Transverse colon (tissue), 4 donors: ENCODE data around the gene MCM9. TPM values are rescaled to one million over a fixed set of nuclear protein-coding genes. Genes with fewer than 3 reads are reported as not detected.

Experiments used
- DNase-seq: peaks from one replicate; pipeline ENCODE4 v3.0.0-alpha.2; 2019
- H3K27ac ChIP-seq, 4 donors: fragments of 200-600 bp; sonication (generic); 2 replicates each; pipeline ENCODE4 v1.5.1; 2016 to 2018; ENCODE audit warnings: inconsistent platforms in 4 of 4
- H3K27me3 ChIP-seq: fragments of 200-600 bp; sonication (generic); 2 replicates; pipeline ENCODE4 v1.5.1; 2017; ENCODE audit warnings: inconsistent platforms
- H3K36me3 ChIP-seq, 4 donors: fragments of 200-600 bp; sonication (generic); 2 replicates each; pipeline ENCODE4 v1.5.1; 2017 to 2019; ENCODE audit warnings: inconsistent platforms in 4 of 4
- H3K4me1 ChIP-seq, 4 donors: fragments of 200-600 bp; sonication (generic); 2 replicates each; pipeline ENCODE4 v1.5.1; 2017 to 2020; ENCODE audit warnings: inconsistent platforms in 4 of 4
- H3K4me3 ChIP-seq, 4 donors: fragments of 200-600 bp; sonication (generic); 1 replicate in 1 of 4; 2 replicates in 3 of 4; pipeline versions ENCODE4 v1.5.1 to v1.6.1; 2017 to 2019; ENCODE audit warnings: inconsistent platforms in 4 of 4
- H3K9me3 ChIP-seq, 2 donors: fragments of 200-600 bp; sonication (generic); 2 replicates each; pipeline ENCODE4 v1.5.1; 2017 to 2019; ENCODE audit warnings: inconsistent platforms in 2 of 2
- EP300 ChIP-seq: sonication (generic); formaldehyde crosslinking; IDR thresholded peaks from one replicate; pipeline ENCODE4 v1.6.1; 2017; ENCODE audit warnings: antibody characterized with exemption, low read depth
- POLR2A ChIP-seq: fragments of 450-650 bp; IDR thresholded peaks from one replicate; pipeline ENCODE4 v1.6.1; 2016; ENCODE audit warnings: antibody characterized with exemption, mild to moderate bottlenecking, moderate library complexity
- POLR2AphosphoS5 ChIP-seq, 3 donors: sonication (generic); formaldehyde crosslinking; IDR thresholded peaks; one replicate each; pipeline ENCODE4 v1.6.1; 2016; ENCODE audit warnings: antibody characterized with exemption in 3 of 3
- WGBS, 2 donors: methylation state at CpG; one replicate each; pipeline ENCODE4 v1.1.5; 2018; ENCODE audit warnings: low coverage in 1 of 2; 5-methylcytosine and 5-hydroxymethylcytosine counted together
- in situ Hi-C, 4 donors: fragments of 200-750 bp; cut with MboI; loops; one replicate each; pipeline versions ENCODE4 v1.15.0 to v1.15.1; 2017; ENCODE audit warnings: low sequenced_read_pairs in 3 of 4, low pct_ligation_motif_present in 1 of 4, low pct_unique_long_range_greater_than_20kb in 1 of 4
- intact Hi-C: fragments of 100-400 bp; cut with DNase I; formaldehyde crosslinking; loops from one replicate; pipeline ENCODE4 v1.15.1; 2023; ENCODE audit warnings: low total_unique reads
- total RNA-seq, 4 donors: library from RNA; depleted of rRNA; stranded (reverse); fragments of >200 nt; gene quantifications; one replicate each; pipeline ENCODE4 v1.1.0, GENCODE V29; 2016
- TF ChIP-seq, protein P1 (sequence below), 5 experiments: fragments of 200-600 bp in 3 of 5; fragments of 450-650 bp in 2 of 5; sonication (generic) in 3 of 5; IDR thresholded peaks; 1 replicate in 2 of 5; 2 replicates in 3 of 5; pipeline ENCODE4 v1.5.1; 2016 to 2017; ENCODE audit warnings: antibody characterized with exemption in 5 of 5, inconsistent platforms in 3 of 5, mild to moderate bottlenecking in 2 of 5, moderate library complexity in 1 of 5

Gene MCM9
- total RNA-seq, 4 donors from 2014 or later: 5.2 to 27.6 (median 19.0) TPM

DNA sequence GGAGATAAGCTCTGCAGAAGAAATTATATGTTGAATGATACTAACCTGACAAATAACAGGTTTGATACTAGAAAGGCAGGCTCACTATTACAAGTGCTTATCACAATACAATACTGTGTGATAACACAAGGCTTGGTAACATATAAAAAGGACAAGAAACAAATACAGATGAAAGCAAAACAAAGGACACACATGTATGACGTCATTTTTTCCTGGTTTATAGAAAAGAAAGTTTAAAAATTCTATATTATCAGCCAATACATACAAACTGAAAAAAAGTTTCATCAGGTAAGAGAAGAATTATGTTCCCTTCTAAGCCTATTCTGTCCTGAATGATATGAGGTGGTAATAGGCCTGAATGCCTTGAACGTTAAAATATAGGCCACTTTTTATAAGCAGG, 32.3 kb upstream of the MCM9 start:
- Histone ChIP-seq H3K4me1 (no peaks in the 10 kb centered on the region), H3K27ac (no peak overlapping the region), H3K9me3 (no peaks in the 10 kb centered on the region), H3K36me3 (no peaks in the 10 kb centered on the region), H3K27me3 (no peaks in the 10 kb centered on the region), H3K4me3 (no peak overlapping the region)
- DNase-seq: no peak
- intact Hi-C loops (loop anchor here (5.0 kb wide), 1 partner anchor 145 kb away; no protein-coding TSS in a partner anchor), in situ Hi-C loops (loop anchor here in 3 of 4 donors (10.0 kb wide), 1 partner anchor 148 kb away; no protein-coding TSS in a partner anchor)
- TF ChIP-seq POLR2A (no peak), EP300 (no peak), POLR2AphosphoS5 (IDR thresholded peaks at IDR 0.05) (no peak)
- TF ChIP-seq, protein P1, sequence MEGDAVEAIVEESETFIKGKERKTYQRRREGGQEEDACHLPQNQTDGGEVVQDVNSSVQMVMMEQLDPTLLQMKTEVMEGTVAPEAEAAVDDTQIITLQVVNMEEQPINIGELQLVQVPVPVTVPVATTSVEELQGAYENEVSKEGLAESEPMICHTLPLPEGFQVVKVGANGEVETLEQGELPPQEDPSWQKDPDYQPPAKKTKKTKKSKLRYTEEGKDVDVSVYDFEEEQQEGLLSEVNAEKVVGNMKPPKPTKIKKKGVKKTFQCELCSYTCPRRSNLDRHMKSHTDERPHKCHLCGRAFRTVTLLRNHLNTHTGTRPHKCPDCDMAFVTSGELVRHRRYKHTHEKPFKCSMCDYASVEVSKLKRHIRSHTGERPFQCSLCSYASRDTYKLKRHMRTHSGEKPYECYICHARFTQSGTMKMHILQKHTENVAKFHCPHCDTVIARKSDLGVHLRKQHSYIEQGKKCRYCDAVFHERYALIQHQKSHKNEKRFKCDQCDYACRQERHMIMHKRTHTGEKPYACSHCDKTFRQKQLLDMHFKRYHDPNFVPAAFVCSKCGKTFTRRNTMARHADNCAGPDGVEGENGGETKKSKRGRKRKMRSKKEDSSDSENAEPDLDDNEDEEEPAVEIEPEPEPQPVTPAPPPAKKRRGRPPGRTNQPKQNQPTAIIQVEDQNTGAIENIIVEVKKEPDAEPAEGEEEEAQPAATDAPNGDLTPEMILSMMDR (IDR thresholded peaks at IDR 0.05): no peak
- 58 to 63% methylated on average over 2 of the region's 2 CpGs for WGBS, 2 donors

DNA sequence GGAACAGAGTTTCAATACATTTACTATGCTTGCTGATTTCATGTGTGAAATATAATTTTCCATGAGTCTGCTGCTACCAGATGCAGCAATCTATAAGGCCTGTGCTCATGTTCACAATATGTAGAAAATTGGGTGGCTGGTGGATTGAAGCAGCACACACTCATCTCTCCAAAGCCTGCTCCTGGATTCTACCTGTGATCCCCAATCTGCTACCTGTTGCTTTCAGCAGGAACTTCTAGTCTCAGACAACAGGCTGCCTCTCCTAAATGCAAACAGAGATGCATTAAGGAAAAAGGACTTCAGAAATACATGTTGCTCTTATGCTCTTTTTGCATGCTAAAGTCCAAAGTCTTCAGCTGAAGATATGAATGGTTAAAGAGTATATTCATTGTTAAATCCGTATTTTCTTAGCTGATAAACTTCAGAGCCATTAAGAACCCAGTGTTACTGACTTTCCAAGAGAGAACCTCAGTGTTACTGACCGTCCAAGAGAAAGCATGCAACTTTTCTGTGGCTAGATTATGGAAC, 30.9 kb upstream of the MCM9 start:
- H3K27ac ChIP-seq: no peak overlapping the region
- H3K4me3 ChIP-seq: no peak overlapping the region
- intact Hi-C loops (loop anchor here (5.0 kb wide), 1 partner anchor 146 kb away; no protein-coding TSS in a partner anchor), in situ Hi-C loops (loop anchor here in 3 of 4 donors (10.0 kb wide), 1 partner anchor 149 kb away; no protein-coding TSS in a partner anchor)
- 51 to 58% methylated on average over 2 of the region's 2 CpGs for WGBS, 2 donors
- H3K36me3 ChIP-seq: no peaks in the 10 kb centered on the region
- DNase-seq: no peak
- H3K4me1 ChIP-seq: no peaks in the 10 kb centered on the region
- no peaks in the 10 kb centered on the region for H3K9me3 ChIP-seq
- H3K27me3 ChIP-seq: no peaks in the 10 kb centered on the region
- TF ChIP-seq POLR2A (no peak), EP300 (no peak), POLR2AphosphoS5 (IDR thresholded peaks at IDR 0.05) (no peak)
- TF ChIP-seq, protein P1 (IDR thresholded peaks at IDR 0.05): no peak

DNA sequence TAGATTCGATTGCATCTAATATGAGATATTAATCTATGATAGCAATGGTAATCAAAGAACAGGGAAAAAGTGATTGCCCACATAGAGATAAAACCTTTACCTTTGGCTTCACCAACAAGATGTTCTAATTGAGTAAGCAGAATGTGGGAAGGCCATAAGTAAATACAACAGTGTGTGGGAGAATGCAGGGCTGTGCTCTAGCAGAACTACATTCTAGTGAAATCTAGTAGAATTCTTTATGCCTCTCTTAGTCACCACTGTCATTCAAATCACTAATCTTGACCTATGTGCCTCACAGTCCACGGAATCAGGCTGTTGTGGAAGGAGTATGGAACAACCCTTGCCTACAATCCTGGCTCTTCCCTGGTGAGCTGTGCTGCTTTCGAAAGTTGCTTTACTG, 30.4 kb upstream of the MCM9 start:
- intact Hi-C loops: loop anchor here (5.0 kb wide), 1 partner anchor 147 kb away; no protein-coding TSS in a partner anchor
- in situ Hi-C loops: loop anchor here in 3 of 4 donors (10.0 kb wide), 1 partner anchor 149 kb away; no protein-coding TSS in a partner anchor
- no peaks in the 10 kb centered on the region for H3K36me3 ChIP-seq
- no peak for DNase-seq
- TF ChIP-seq POLR2A (no peak), POLR2AphosphoS5 (IDR thresholded peaks at IDR 0.05) (no peak), EP300 (no peak)
- TF ChIP-seq, protein P1 (IDR thresholded peaks at IDR 0.05): no peak
- WGBS, 2 donors: 85 to 93% methylated on average over 3 of the region's 3 CpGs
- no peaks in the 10 kb centered on the region for H3K9me3 ChIP-seq
- no peaks in the 10 kb centered on the region for H3K27me3 ChIP-seq
- H3K4me3 ChIP-seq: no peak overlapping the region
- no peak overlapping the region for H3K27ac ChIP-seq
- H3K4me1 ChIP-seq: no peaks in the 10 kb centered on the region

DNA sequence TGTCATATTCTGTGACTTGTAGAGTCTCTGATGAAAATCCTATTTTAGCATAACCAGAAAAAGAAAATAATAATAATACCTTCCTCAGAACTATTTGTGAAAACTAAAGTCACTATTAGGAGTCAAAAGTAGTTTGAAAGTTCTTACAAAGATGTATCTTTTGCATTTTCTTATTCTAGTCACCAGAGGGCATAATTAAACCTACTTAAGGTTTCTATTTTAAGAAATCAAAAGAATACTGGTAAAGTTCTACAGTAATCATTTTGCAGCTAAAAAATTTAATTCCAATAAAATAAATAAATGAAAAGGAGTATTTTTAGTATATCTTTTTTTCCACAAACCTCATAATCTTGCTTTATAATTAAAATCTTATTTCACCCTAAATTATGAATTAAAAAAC, 28.0 kb upstream of the MCM9 start:
- no peak for TF ChIP-seq POLR2A
- no peak for TF ChIP-seq POLR2AphosphoS5 (IDR thresholded peaks at IDR 0.05)
- no peak for TF ChIP-seq EP300
- TF ChIP-seq, protein P1 (IDR thresholded peaks at IDR 0.05): no peak
- Histone ChIP-seq H3K27me3 (no peaks in the 10 kb centered on the region), H3K27ac (no peak overlapping the region), H3K9me3 (no peaks in the 10 kb centered on the region), H3K4me3 (no peak overlapping the region), H3K36me3 (no peaks in the 10 kb centered on the region), H3K4me1 (no peaks in the 10 kb centered on the region)
- DNase-seq: no peak
- in situ Hi-C loops: loop anchor here in 3 of 4 donors (10.0 kb wide), 1 partner anchor 152 kb away; no protein-coding TSS in a partner anchor
- intact Hi-C loops: no loop called here
